Rectal smooth muscle tissue (tissue), 1 donor: ENCODE data around the gene PARD3B.

Source experiments
- H3K27ac ChIP-seq: one replicate; pipeline ENCODE4 v1.7.0; 2013; ENCODE audit warnings: low read depth, low read length, inconsistent platforms
- H3K27me3 ChIP-seq: one replicate; pipeline ENCODE4 v1.7.0; 2013; ENCODE audit warnings: low read length; ENCODE audit not compliant: control insufficient read depth, insufficient read depth
- H3K36me3 ChIP-seq: one replicate; pipeline ENCODE4 v1.7.0; 2013; ENCODE audit warnings: low read length; ENCODE audit not compliant: control insufficient read depth, insufficient read depth
- H3K4me1 ChIP-seq: one replicate; pipeline ENCODE4 v1.7.0; 2013; ENCODE audit warnings: low read length; ENCODE audit not compliant: control insufficient read depth, insufficient read depth
- H3K4me3 ChIP-seq: one replicate; pipeline ENCODE4 v1.7.0; 2013; ENCODE audit warnings: low read length
- H3K9ac ChIP-seq: one replicate; pipeline ENCODE4 v1.7.0; 2013; ENCODE audit warnings: low read length

The PARD3B gene

DNA sequence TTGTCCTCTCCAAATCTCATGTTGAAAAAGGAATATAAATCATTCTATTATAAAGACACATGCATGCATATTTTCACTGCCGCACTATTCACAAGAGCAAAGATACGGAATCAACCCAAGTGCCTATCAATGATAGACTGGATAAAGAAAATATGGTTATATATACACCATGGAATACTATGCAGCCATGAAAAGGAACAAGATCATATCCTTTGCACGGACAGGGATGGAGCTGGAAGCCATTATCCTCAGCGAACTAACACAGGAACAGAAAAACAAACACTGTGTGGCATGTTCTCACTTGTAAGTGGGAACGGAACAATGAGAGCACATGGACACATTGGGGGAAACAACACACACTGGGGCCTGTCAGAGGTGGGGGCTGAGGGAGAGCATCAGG lies 28.1 kb upstream of the PARD3B start:
- H3K4me3 ChIP-seq, result no peak overlapping the region
- no peak overlapping the region for H3K27ac ChIP-seq
- no peaks in the 10 kb centered on the region for H3K36me3 ChIP-seq
- H3K4me1 ChIP-seq, result no peaks in the 10 kb centered on the region
- no peaks in the 10 kb centered on the region for H3K27me3 ChIP-seq
- H3K9ac ChIP-seq, result no peak overlapping the region

DNA sequence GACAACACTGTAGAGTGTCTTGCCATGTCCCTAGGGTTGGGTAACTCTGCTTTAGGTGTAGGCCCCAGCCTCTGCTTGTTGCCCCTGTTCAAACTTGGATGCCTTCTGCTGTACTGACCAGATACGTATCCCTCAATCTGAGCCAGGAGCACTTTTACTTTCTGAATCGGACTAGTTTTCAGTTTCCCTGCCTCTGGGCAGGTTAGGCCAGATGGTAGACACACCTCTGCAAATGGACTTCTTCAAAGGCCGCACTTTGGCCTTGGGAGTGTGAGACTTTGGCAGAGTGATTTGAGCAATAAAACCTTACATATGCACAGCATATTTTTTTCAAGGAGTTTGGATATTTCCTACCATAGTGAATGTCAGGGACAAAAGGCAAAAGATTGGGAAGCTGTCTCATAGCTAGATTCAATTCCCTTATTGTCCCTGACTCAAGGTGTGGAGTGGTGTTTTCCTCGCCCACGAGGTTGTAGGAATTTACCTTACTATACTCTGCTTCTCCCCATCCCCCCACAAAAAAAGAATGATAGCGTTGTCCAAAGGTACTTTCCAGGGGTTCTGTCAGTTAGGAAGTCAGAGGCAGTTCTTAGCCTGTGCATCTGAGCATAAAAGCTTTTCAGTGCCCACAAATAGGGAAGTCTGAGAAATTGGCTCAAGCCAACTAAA lies 15.3 kb upstream of the PARD3B start:
- Histone ChIP-seq H3K4me3 (no peak overlapping the region), H3K36me3 (no peaks in the 10 kb centered on the region), H3K9ac (no peak overlapping the region), H3K27me3 (no peaks in the 10 kb centered on the region), H3K4me1 (no peaks in the 10 kb centered on the region), H3K27ac (no peak overlapping the region)

DNA sequence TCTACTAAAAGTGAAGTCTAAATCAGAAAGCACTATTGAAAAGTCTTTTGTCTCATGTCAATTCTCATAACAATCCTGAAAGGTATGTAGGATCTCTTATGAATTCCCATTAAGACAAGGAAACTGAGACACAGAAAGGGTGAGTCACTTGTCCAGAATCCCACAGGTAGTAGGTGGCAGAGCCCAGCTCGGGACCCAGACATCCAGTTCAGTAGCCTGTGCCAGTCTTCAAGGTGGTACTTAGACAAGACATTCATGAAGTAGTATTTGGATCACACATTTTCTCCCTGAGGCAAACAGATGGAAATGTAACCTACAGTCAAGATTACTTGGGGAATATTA lies 14.8 kb upstream of the PARD3B start:
- no peaks in the 10 kb centered on the region for H3K4me1 ChIP-seq
- no peak overlapping the region for H3K9ac ChIP-seq
- H3K27me3 ChIP-seq, result no peaks in the 10 kb centered on the region
- no peak overlapping the region for H3K27ac ChIP-seq
- no peaks in the 10 kb centered on the region for H3K36me3 ChIP-seq
- no peak overlapping the region for H3K4me3 ChIP-seq

DNA sequence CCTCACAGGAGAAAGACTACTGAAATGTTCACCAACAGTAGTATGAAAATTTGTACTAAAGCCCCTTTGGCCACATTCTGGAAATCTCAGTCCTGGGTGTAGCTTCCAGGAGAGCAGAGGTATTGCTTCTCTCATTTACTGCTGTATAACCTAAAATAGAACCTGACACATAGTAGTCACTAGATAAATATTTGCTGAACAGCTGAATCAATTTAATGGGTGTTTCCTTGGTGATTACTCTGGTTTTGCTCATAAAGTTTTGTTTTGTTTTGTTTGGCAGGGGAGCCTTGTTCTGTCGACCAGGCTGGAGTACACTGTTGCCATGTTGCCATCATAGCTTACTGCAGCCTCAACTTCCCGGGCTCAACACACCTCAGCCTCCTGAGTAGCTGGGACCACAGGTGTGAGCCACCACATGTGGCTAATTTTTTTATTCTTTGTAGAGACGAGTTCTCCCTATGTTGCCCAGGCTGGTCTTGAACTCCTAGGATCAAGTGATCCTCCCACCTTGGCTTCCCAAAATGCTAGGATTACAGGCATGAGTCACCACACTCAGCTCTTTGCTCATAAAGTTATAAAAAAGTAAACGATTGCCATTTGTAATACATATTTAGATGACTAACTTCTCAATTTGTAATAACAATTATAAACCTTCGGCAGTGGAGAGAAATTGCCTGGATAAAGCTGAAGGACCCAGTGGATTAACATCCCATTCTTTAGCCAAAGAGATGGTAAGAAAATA lies 11.5 kb upstream of the PARD3B start:
- Histone ChIP-seq H3K27ac (no peak overlapping the region), H3K4me1 (no peaks in the 10 kb centered on the region), H3K9ac (no peak overlapping the region), H3K4me3 (no peak overlapping the region), H3K36me3 (no peaks in the 10 kb centered on the region), H3K27me3 (no peaks in the 10 kb centered on the region)

DNA sequence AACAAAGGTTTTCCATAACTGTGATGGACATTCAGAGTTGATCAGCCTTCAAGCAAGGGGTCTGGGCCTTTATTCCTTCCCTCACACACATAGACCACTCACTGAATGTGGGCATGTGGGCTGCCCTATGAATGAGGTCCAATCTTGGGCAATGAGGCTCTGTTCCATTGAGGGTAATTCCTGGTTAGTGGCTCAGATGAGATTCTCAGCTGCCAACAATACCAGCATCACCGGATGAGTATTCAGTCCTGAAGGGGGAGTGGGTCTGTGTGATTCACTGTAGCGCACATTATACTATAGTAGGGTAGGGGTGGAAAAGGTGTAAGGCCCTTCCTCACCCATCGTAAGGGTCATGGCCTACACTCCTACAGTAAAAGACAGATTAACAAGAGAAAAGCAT lies 9.9 kb upstream of the PARD3B start:
- Histone ChIP-seq H3K4me1 (no peaks in the 10 kb centered on the region), H3K9ac (no peak overlapping the region), H3K27me3 (no peaks in the 10 kb centered on the region), H3K27ac (no peak overlapping the region), H3K36me3 (no peaks in the 10 kb centered on the region), H3K4me3 (no peak overlapping the region)

DNA sequence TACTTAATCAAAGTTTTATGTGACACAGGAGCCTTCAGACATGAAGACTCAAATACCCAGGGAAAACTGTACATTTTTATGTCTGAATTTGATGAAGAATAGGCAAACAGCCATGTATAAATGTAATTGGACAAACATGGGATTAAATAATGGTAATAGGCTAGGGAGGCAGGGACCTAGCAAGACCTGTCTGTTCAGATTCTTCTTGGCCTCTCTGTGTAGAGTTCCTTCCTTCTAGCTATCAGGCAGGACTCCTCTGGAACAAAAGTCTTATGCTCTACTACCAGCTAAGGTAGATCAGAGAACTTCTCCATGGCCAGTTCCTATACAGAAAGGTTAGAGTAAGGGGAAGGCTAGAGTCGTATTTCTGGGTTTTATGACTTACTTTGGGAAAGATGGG lies 9.5 kb upstream of the PARD3B start:
- Histone ChIP-seq H3K9ac (no peak overlapping the region), H3K27ac (no peak overlapping the region), H3K4me3 (no peak overlapping the region), H3K36me3 (no peaks in the 10 kb centered on the region), H3K27me3 (no peaks in the 10 kb centered on the region), H3K4me1 (no peaks in the 10 kb centered on the region)

DNA sequence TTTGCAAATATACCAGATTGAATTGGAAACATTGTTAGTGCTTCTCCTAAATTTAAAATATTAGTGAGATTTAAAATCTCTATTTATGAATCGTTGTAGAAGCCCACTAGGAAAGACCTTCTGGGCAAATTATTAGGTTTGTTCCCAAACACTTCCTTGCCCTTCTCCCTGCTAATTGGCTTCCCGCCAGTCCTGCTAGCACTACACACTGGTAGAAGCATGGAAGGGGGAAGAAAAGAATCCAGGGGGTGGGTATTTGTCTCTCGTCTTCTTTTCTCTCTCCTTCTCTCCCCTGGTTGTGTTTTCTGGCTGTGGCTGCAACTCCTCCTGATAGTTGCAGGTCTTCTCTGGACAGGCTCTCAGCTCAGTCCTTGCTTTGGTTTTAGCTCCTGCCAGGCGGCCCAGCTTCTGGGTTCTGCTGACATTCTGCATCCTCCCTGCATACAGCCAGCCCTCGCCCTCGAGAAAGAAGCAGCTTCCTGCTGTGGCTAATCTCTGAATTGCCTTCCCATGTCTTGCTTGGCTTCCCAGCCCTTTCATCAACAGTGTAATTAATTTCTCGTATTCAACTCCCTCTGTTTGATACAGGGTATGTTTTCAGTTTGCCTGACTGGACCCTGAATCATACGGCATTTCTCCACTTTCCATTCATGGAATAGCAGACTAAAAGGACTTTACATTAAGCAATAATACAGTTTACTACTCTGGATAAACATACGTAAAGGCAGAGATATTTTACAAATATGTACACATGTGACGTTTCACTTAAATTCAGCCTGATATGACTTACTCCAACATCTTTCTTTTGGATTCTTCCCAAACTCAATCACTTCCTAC lies 6.9 kb upstream of the PARD3B start:
- no peak overlapping the region for H3K9ac ChIP-seq
- no peaks in the 10 kb centered on the region for H3K36me3 ChIP-seq
- peak overlapping the region; percentile 58 for H3K27ac ChIP-seq
- peak overlapping the region; percentile 33 for H3K4me3 ChIP-seq
- H3K27me3 ChIP-seq, result no peaks in the 10 kb centered on the region
- no peaks in the 10 kb centered on the region for H3K4me1 ChIP-seq

DNA sequence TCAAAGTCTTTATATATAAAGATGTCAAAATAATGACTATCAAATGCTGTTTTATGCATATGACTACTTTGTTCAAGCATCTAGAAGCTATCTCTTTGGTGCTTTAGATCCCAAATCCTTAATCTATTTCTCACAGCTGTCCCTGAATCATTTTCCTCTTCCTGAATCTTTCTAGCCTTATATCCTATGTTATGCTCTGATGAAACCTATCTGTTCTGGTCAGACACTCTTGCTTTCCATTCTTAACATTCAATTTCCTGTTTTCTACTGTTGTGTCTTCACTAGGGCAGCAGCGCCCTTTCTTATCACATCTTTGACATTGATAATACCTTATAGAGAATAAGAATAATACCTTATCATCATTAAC lies 6.3 kb upstream of the PARD3B start:
- H3K27ac ChIP-seq, result no peak overlapping the region

DNA sequence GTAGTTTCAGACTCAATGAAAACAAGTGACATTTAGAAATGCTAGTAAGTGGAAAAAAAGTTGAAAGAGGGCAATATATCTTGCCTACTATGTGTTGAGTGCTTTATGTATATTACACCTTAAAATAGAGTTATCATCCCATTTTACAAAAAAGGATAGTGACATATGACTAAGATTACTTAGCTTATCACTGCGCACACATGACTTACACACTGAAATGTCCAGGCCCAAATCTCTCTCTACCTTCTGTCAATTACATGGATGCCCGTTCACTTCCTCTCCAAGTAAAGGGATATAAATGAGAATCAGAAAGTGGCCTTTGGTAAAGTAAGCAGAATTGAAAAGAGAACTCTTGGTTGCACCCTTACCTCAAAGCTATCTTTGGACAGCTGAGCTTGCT lies 3.6 kb upstream of the PARD3B start:
- peaks cover 12% of the 10 kb centered on the region for H3K4me1 ChIP-seq
- no peak overlapping the region for H3K27ac ChIP-seq
- no peaks in the 10 kb centered on the region for H3K36me3 ChIP-seq
- no peaks in the 10 kb centered on the region for H3K27me3 ChIP-seq
- H3K4me3 ChIP-seq, result no peak overlapping the region
- no peak overlapping the region for H3K9ac ChIP-seq

More for the DNA sequence above, 6.3 kb upstream of the PARD3B start:
- Histone ChIP-seq H3K27me3 (no peaks in the 10 kb centered on the region), H3K9ac (no peak overlapping the region), H3K4me3 (no peak overlapping the region), H3K4me1 (no peaks in the 10 kb centered on the region), H3K36me3 (no peaks in the 10 kb centered on the region)

DNA sequence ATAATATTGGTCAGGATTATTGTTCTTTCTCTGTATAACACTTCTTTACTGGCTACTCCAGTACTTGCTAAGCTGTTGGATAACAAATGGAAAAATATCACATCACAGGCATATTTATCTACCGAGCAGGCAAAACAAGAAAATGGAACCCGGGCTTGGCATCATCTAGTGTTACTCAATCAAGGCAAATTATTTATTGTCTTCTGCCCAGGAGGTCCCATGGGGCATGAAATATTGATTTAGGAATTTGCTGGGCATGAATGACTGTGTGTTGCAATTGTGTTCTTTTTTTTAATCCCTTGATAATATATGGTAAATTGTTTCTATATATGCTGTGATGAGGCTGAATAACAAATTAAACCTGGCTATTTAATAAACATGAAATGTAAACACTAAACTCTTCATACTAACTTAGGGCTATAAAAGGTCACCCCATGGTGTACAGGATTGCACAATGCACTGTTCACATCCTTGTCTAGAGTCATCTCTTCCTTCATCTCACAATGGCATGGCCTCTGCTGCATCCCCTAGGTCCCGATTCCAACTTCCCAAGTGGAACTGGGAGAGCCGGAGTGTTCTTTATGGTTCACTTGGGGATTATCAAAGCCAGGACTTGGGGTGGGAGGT lies 2.2 kb upstream of the PARD3B start:
- no peak overlapping the region for H3K4me3 ChIP-seq
- H3K27me3 ChIP-seq, result no peaks in the 10 kb centered on the region
- peaks cover 13% of the 10 kb centered on the region for H3K4me1 ChIP-seq
- H3K36me3 ChIP-seq, result no peaks in the 10 kb centered on the region
- H3K9ac ChIP-seq, result no peak overlapping the region
- H3K27ac ChIP-seq, result no peak overlapping the region

DNA sequence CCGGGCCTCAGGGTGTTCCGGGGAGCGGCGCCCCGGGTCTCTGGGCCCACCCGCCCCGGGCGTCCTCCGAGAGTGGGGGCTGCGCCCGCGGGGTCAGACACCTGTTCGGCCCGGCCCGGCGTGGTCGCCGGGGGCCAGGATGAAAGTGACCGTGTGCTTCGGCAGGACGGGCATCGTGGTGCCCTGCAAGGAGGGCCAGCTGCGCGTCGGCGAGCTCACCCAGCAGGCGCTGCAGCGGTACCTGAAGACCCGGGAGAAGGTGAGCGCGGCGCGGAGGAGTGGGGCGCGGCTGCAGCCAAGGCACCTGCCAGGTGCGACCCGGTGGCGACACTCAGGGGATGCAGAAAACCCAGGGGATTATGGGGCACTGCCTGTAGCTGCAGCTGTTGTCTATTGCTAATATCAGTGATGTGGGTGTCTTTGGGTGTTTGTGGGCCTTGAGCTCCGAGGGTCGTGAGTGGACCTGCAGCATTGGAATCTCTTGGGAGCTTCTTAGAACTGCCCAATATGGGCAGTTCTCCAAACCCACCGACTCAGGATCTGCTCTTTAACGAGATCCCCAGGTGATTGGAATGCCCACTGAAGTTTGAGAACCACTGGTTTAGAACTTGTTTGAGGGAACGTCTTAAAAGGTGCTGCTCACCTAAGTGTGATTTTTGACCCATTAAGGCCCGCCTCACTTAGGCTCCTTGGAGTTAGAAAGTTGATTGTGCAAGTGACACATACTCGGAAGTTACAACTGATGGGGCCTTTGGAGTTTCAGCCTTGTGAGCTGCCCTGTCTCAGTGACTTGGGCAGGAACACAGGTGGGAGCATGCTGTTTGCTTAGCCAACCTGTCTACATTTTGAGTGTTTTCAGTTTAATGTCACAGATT lies 823 bp downstream of the PARD3B start:
- H3K27me3 ChIP-seq, result no peaks in the 10 kb centered on the region
- H3K27ac ChIP-seq, result peak overlapping the region; percentile 86
- H3K9ac ChIP-seq, result peak overlapping the region; percentile 46
- H3K4me1 ChIP-seq, result peaks cover 24% of the 10 kb centered on the region
- no peaks in the 10 kb centered on the region for H3K36me3 ChIP-seq
- H3K4me3 ChIP-seq, result peak overlapping the region; percentile 90
